ENCODE data around the gene ETV3. TPM values are rescaled to one million over a fixed set of nuclear protein-coding genes. Genes with fewer than 3 reads are reported as not detected.
"Not testable (repeated sequence)": the region's sequence is repeated elsewhere in the genome, so short reads cannot be mapped to it uniquely, and the experiment has no call there.

Gene ETV3
- 13.7 and 19.5 TPM in 2 replicates for total RNA-seq (ENCODE audit: low replicate concordance)

GRCh38 chr1:157138220-157139051 is at the start of gene ETV3:
TSS of gene ETV3 (minus strand) at chr1:157138395. CDS start at chr1:157136352, 2,043 bp downstream.
- H3K9me3 ChIP-seq (ENCODE audit: low read depth): no peaks in the 10 kb centered on the region
- peak; percentile 93 for DNase-seq (ENCODE audit: low spot score)
- H3K27me3 ChIP-seq: no peaks in the 10 kb centered on the region
- peak within 1 kb of the TSS; percentile 92 for H2AFZ ChIP-seq (replicated peaks)
- Mint-ChIP-seq H3K36me3 (peaks cover 11% of the 10 kb centered on the region), H3K27me3 (ENCODE audit: insufficient read depth, low read depth) (peaks cover 9% of the 10 kb centered on the region), H3K4me3 (peak within 1 kb of the TSS; percentile 99), H3K9me3 (no peaks in the 10 kb centered on the region), H3K27ac (peak within 1 kb of the TSS; percentile 97), H3K4me1 (peaks cover 26% of the 10 kb centered on the region)
- peak within 1 kb of the TSS; percentile 95 for H3K27ac ChIP-seq
- H3K4me1 ChIP-seq: peaks cover 20% of the 10 kb centered on the region
- peak within 1 kb of the TSS; percentile 95 for H3K4me2 ChIP-seq
- peaks cover 33% of the 10 kb centered on the region for H3F3A ChIP-seq (ENCODE audit: low read depth)
- peak within 1 kb of the TSS; percentile 77 for H3K9ac ChIP-seq
- H3K4me3 ChIP-seq: peak within 1 kb of the TSS; percentile 93
- H4K20me1 ChIP-seq (ENCODE audit: low read depth): peaks cover 25% of the 10 kb centered on the region
- peaks cover 35% of the 10 kb centered on the region for H3K79me2 ChIP-seq (ENCODE audit: low read depth)
- H3K36me3 ChIP-seq: no peaks in the 10 kb centered on the region
- TF ChIP-seq CTCF (IDR thresholded peaks at IDR 0.05) (no peak), EZH2 (IDR thresholded peaks at IDR 0.05) (peak; percentile 54)

GRCh38 chr1:157186281-157186992 is 48.2 kb upstream of the ETV3 start:
- no peaks in the 10 kb centered on the region for H3K36me3 Mint-ChIP-seq
- Histone ChIP-seq H3K36me3 (no peaks in the 10 kb centered on the region), H3K9me3 (ENCODE audit: low read depth) (no peaks in the 10 kb centered on the region), H3K27me3 (no peaks in the 10 kb centered on the region), H3K4me1 (no peaks in the 10 kb centered on the region), H3F3A (ENCODE audit: low read depth) (no peaks in the 10 kb centered on the region), H3K4me2 (no peak overlapping the region), H3K27ac (no peak overlapping the region), H3K9ac (no peak overlapping the region), H4K20me1 (ENCODE audit: low read depth) (no peaks in the 10 kb centered on the region), H2AFZ (replicated peaks) (no peak overlapping the region), H3K4me3 (no peak overlapping the region), H3K79me2 (ENCODE audit: low read depth) (no peaks in the 10 kb centered on the region)
- H3K9me3 Mint-ChIP-seq: no peaks in the 10 kb centered on the region
- no peak overlapping the region for H3K4me3 Mint-ChIP-seq
- TF ChIP-seq CTCF (IDR thresholded peaks at IDR 0.05) (no peak), EZH2phosphoT487 (IDR thresholded peaks at IDR 0.05) (no peak), EZH2 (IDR thresholded peaks at IDR 0.05) (no peak)
- H3K27me3 Mint-ChIP-seq (ENCODE audit: insufficient read depth, low read depth): peaks cover 2% of the 10 kb centered on the region
- DNase-seq (ENCODE audit: low spot score): no peak
- H3K27ac Mint-ChIP-seq: no peak overlapping the region
- H3K4me1 Mint-ChIP-seq: peaks cover 7% of the 10 kb centered on the region

GRCh38 chr1:157183870-157184269 is 45.7 kb upstream of the ETV3 start:
- Mint-ChIP-seq H3K4me3 (no peak overlapping the region), H3K27me3 (ENCODE audit: insufficient read depth, low read depth) (peaks cover 5% of the 10 kb centered on the region), H3K27ac (no peak overlapping the region), H3K36me3 (no peaks in the 10 kb centered on the region), H3K4me1 (peaks cover 14% of the 10 kb centered on the region), H3K9me3 (no peaks in the 10 kb centered on the region)
- no peaks in the 10 kb centered on the region for H3K36me3 ChIP-seq
- H3K4me3 ChIP-seq: no peak overlapping the region
- H4K20me1 ChIP-seq (ENCODE audit: low read depth): no peaks in the 10 kb centered on the region
- TF ChIP-seq EZH2 (IDR thresholded peaks at IDR 0.05): no peak
- no peak for TF ChIP-seq EZH2phosphoT487 (IDR thresholded peaks at IDR 0.05)
- H3K9ac ChIP-seq: no peak overlapping the region
- H3K4me2 ChIP-seq: no peak overlapping the region
- no peaks in the 10 kb centered on the region for H3K27me3 ChIP-seq
- peak overlapping the region; percentile 40 for H2AFZ ChIP-seq (replicated peaks)
- no peaks in the 10 kb centered on the region for H3K4me1 ChIP-seq
- no peaks in the 10 kb centered on the region for H3F3A ChIP-seq (ENCODE audit: low read depth)
- H3K9me3 ChIP-seq (ENCODE audit: low read depth): no peaks in the 10 kb centered on the region
- no peaks in the 10 kb centered on the region for H3K79me2 ChIP-seq (ENCODE audit: low read depth)
- no peak overlapping the region for H3K27ac ChIP-seq
- no peak for DNase-seq (ENCODE audit: low spot score)

GRCh38 chr1:157182371-157182770 is 44.2 kb upstream of the ETV3 start:
- H3K27ac ChIP-seq; H2AFZ ChIP-seq (replicated peaks); H3K9me3 ChIP-seq (ENCODE audit: low read depth); H3K4me1 ChIP-seq; H4K20me1 ChIP-seq (ENCODE audit: low read depth); H3F3A ChIP-seq (ENCODE audit: low read depth); H3K4me3 Mint-ChIP-seq; H3K27me3 Mint-ChIP-seq (ENCODE audit: insufficient read depth, low read depth); H3K9ac ChIP-seq; DNase-seq (ENCODE audit: low spot score); H3K4me3 ChIP-seq; H3K36me3 Mint-ChIP-seq; H3K4me2 ChIP-seq; H3K79me2 ChIP-seq (ENCODE audit: low read depth); H3K27ac Mint-ChIP-seq; H3K27me3 ChIP-seq; H3K36me3 ChIP-seq; H3K9me3 Mint-ChIP-seq: not testable (repeated sequence)
- peaks cover 14% of the 10 kb centered on the region for H3K4me1 Mint-ChIP-seq
